Measurements from ENCODE around the gene ZFPM1. TPM values are rescaled to one million over a fixed set of nuclear protein-coding genes. Genes with fewer than 3 reads are reported as not detected.

ZFPM1 gene
- total RNA-seq, 1 donor from 2014 or later = 21.7 TPM

GRCh38 chr16:88412766-88413165 is 40.3 kb upstream of the ZFPM1 start:
- H3K9me3 Mint-ChIP-seq = no peaks in the 10 kb centered on the region
- H3K4me3 Mint-ChIP-seq = no peak overlapping the region
- H3K27ac Mint-ChIP-seq = no peak overlapping the region
- H3K27me3 Mint-ChIP-seq (ENCODE audit: insufficient read depth) = no peaks in the 10 kb centered on the region
- H3K4me1 Mint-ChIP-seq (ENCODE audit: low read depth) = peaks cover 3% of the 10 kb centered on the region
- no peaks in the 10 kb centered on the region for H3K36me3 Mint-ChIP-seq (ENCODE audit: low read depth)
- DNase-seq (ENCODE audit: low spot score) = no peak
- intact Hi-C loops (cut with micrococcal nuclease) = no loop called here

- no peaks in the 10 kb centered on the region for H3K9me3 Mint-ChIP-seq
- H3K4me1 Mint-ChIP-seq (ENCODE audit: low read depth) = no peaks in the 10 kb centered on the region
- intact Hi-C loops (cut with micrococcal nuclease) = no loop called here
Measured at GRCh38 chr16:88413231-88413630, 39.8 kb upstream of the ZFPM1 start.

GRCh38 chr16:88413631-88414030 is 39.4 kb upstream of the ZFPM1 start:
- Mint-ChIP-seq H3K36me3 (ENCODE audit: low read depth) (no peaks in the 10 kb centered on the region), H3K27me3 (ENCODE audit: insufficient read depth) (no peaks in the 10 kb centered on the region), H3K4me1 (ENCODE audit: low read depth) (no peaks in the 10 kb centered on the region), H3K4me3 (no peak overlapping the region), H3K9me3 (no peaks in the 10 kb centered on the region), H3K27ac (no peak overlapping the region)
- DNase-seq (ENCODE audit: low spot score) = no peak
- intact Hi-C loops (cut with micrococcal nuclease) = no loop called here

More at GRCh38 chr16:88413231-88413630, 39.8 kb upstream of the ZFPM1 start:
- Mint-ChIP-seq H3K4me3 (no peak overlapping the region), H3K36me3 (ENCODE audit: low read depth) (no peaks in the 10 kb centered on the region), H3K27ac (no peak overlapping the region), H3K27me3 (ENCODE audit: insufficient read depth) (no peaks in the 10 kb centered on the region)
- DNase-seq (ENCODE audit: low spot score) = no peak

- no peaks in the 10 kb centered on the region for H3K27me3 Mint-ChIP-seq (ENCODE audit: insufficient read depth)
- H3K27ac Mint-ChIP-seq = no peak overlapping the region
- no peaks in the 10 kb centered on the region for H3K9me3 Mint-ChIP-seq
- no peak for DNase-seq (ENCODE audit: low spot score)
- no peaks in the 10 kb centered on the region for H3K4me1 Mint-ChIP-seq (ENCODE audit: low read depth)
- intact Hi-C loops (cut with micrococcal nuclease) = no loop called here
- H3K36me3 Mint-ChIP-seq (ENCODE audit: low read depth) = no peaks in the 10 kb centered on the region
- H3K4me3 Mint-ChIP-seq = no peak overlapping the region
Measured at GRCh38 chr16:88414521-88415380, 38.3 kb upstream of the ZFPM1 start.

DNA sequence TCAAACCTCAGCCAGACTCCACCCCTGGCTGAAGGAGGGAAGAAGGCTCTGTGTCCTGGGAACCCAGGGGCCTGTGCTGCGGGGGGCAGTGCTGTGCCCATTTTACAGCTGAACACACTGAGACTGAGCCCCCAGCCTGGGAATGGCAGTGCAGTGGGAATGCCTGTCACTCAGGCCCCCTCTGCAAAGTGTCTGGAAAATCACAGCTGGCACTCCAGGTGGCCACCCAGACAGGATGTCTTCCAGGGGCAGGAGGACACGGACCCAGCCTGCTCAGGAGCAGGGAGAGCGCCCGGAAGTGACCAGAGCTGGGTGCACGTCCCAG is 37.7 kb upstream of the ZFPM1 start:
- no peaks in the 10 kb centered on the region for H3K27me3 Mint-ChIP-seq (ENCODE audit: insufficient read depth)

GRCh38 chr16:88415713-88416323 is 37.3 kb upstream of the ZFPM1 start:
- no peaks in the 10 kb centered on the region for H3K36me3 Mint-ChIP-seq (ENCODE audit: low read depth)
- no peak overlapping the region for H3K27ac Mint-ChIP-seq
- no peak for DNase-seq (ENCODE audit: low spot score)
- no peaks in the 10 kb centered on the region for H3K9me3 Mint-ChIP-seq
- no peaks in the 10 kb centered on the region for H3K27me3 Mint-ChIP-seq (ENCODE audit: insufficient read depth)
- no peak overlapping the region for H3K4me3 Mint-ChIP-seq
- intact Hi-C loops (cut with micrococcal nuclease) = no loop called here
- H3K4me1 Mint-ChIP-seq (ENCODE audit: low read depth) = no peaks in the 10 kb centered on the region

More for the DNA sequence above, 37.7 kb upstream of the ZFPM1 start:
- Mint-ChIP-seq H3K4me3 (no peak overlapping the region), H3K27ac (no peak overlapping the region), H3K9me3 (no peaks in the 10 kb centered on the region), H3K36me3 (ENCODE audit: low read depth) (no peaks in the 10 kb centered on the region), H3K4me1 (ENCODE audit: low read depth) (no peaks in the 10 kb centered on the region)
- intact Hi-C loops (cut with micrococcal nuclease) = no loop called here
- DNase-seq (ENCODE audit: low spot score) = no peak

GRCh38 chr16:88416686-88417085 is 36.4 kb upstream of the ZFPM1 start:
- no peak for DNase-seq (ENCODE audit: low spot score)
- no peaks in the 10 kb centered on the region for H3K36me3 Mint-ChIP-seq (ENCODE audit: low read depth)
- H3K4me3 Mint-ChIP-seq = no peak overlapping the region
- H3K4me1 Mint-ChIP-seq (ENCODE audit: low read depth) = no peaks in the 10 kb centered on the region
- intact Hi-C loops (cut with micrococcal nuclease) = no loop called here
- H3K27me3 Mint-ChIP-seq (ENCODE audit: insufficient read depth) = no peaks in the 10 kb centered on the region
- no peak overlapping the region for H3K27ac Mint-ChIP-seq
- H3K9me3 Mint-ChIP-seq = no peaks in the 10 kb centered on the region

DNA sequence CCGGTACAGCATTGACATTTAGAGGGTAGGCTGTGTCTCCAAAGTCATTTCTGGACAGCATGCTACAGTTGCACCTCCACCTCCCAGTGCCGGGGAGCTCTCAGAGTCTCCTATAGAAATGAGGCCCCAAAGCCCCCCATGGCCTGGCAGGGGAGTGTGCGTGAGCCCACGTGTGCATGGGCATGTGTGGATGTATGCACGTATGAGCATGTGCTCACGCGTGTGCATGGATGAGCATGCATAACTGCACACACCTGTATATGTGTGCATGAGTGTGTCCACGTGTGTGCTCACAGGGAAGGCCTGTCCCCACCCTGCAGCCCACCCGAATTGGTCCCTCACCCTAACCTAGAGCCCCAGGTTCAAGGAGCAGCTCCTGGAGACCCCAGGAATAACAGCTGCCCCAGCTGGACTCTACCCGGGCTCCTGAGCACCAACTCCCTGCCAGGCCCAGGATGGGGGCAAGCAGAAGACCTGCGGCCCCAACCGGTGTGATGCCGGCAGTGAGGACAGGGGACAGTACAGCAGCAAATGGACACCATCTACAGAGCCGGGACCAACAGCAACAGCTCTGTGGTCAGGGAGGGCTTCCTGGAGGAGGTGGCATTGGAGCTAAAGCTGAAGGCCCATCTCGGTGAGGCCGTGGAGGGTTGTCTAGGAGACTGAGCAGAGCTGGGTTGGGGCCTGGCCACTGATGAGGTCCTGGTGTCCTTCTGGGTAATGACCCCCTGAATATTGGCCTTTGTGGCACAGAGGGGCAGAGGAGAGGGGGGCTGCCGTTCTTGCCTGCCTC is 35.2 kb upstream of the ZFPM1 start:
- Mint-ChIP-seq H3K36me3 (ENCODE audit: low read depth) (no peaks in the 10 kb centered on the region), H3K27ac (no peak overlapping the region), H3K4me1 (ENCODE audit: low read depth) (no peaks in the 10 kb centered on the region), H3K9me3 (no peaks in the 10 kb centered on the region), H3K4me3 (no peak overlapping the region), H3K27me3 (ENCODE audit: insufficient read depth) (no peaks in the 10 kb centered on the region)
- intact Hi-C loops (cut with micrococcal nuclease) = no loop called here
- DNase-seq (ENCODE audit: low spot score) = no peak

GRCh38 chr16:88418869-88419268 is 34.2 kb upstream of the ZFPM1 start:
- H3K4me3 Mint-ChIP-seq = no peak overlapping the region
- no peak for DNase-seq (ENCODE audit: low spot score)
- intact Hi-C loops (cut with micrococcal nuclease) = no loop called here
- no peaks in the 10 kb centered on the region for H3K4me1 Mint-ChIP-seq (ENCODE audit: low read depth)
- no peaks in the 10 kb centered on the region for H3K27me3 Mint-ChIP-seq (ENCODE audit: insufficient read depth)
- no peaks in the 10 kb centered on the region for H3K9me3 Mint-ChIP-seq
- H3K36me3 Mint-ChIP-seq (ENCODE audit: low read depth) = no peaks in the 10 kb centered on the region
- H3K27ac Mint-ChIP-seq = no peak overlapping the region

- Mint-ChIP-seq H3K36me3 (ENCODE audit: low read depth) (no peaks in the 10 kb centered on the region), H3K27me3 (ENCODE audit: insufficient read depth) (peaks cover under 1% of the 10 kb centered on the region), H3K4me3 (no peak overlapping the region), H3K27ac (no peak overlapping the region), H3K9me3 (no peaks in the 10 kb centered on the region), H3K4me1 (ENCODE audit: low read depth) (no peaks in the 10 kb centered on the region)
- intact Hi-C loops (cut with micrococcal nuclease) = no loop called here
- no peak for DNase-seq (ENCODE audit: low spot score)
Measured at GRCh38 chr16:88419790-88420189, 33.3 kb upstream of the ZFPM1 start.

DNA sequence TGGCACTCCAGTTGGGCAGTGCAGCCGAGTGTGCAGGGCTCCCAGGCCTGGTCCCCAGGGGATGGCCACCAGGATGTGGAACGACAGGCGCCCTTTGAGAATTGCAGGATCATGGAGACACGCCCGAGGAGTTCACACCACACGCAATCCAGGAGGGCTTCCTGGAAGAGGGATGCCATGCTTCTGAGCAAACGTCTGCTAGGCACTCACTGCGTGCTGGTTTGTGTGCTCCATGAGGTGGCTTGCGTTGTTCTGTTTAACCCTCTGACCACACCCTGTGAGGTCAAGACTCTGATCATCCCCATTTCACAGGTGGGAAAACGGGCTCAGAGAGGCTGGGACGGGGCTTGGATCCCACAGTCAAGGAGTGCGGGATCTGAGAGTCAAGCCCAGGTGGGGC is 32.6 kb upstream of the ZFPM1 start:
- H3K4me3 Mint-ChIP-seq = no peak overlapping the region
- no peak for DNase-seq (ENCODE audit: low spot score)
- H3K27me3 Mint-ChIP-seq (ENCODE audit: insufficient read depth) = peaks cover 2% of the 10 kb centered on the region
- H3K4me1 Mint-ChIP-seq (ENCODE audit: low read depth) = no peaks in the 10 kb centered on the region
- intact Hi-C loops (cut with micrococcal nuclease) = no loop called here
- no peaks in the 10 kb centered on the region for H3K36me3 Mint-ChIP-seq (ENCODE audit: low read depth)
- H3K9me3 Mint-ChIP-seq = no peaks in the 10 kb centered on the region
- no peak overlapping the region for H3K27ac Mint-ChIP-seq

DNA sequence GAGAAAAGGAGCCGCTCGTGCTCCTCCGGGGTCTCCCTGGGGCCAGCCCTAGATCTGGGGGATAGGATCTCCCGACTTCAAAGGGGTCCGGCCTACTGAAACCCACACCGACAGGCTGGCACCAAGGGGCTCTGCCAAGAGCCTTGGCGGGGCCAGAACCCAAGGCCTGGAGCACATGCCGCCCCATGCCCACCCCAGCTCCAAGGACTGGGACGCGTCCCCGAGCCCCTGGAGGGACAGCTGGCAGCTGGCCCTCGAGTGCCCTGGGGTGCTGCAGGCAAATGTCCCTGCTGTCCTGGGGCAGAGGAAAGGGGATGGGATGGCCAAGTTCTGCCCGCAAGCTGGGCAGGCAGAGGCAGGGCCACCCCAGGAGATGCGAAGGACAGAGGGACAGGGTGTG is 31.8 kb upstream of the ZFPM1 start:
- no peak for DNase-seq (ENCODE audit: low spot score)
- intact Hi-C loops (cut with micrococcal nuclease) = no loop called here
- no peaks in the 10 kb centered on the region for H3K4me1 Mint-ChIP-seq (ENCODE audit: low read depth)
- H3K4me3 Mint-ChIP-seq = no peak overlapping the region
- H3K27me3 Mint-ChIP-seq (ENCODE audit: insufficient read depth) = peaks cover 2% of the 10 kb centered on the region
- H3K36me3 Mint-ChIP-seq (ENCODE audit: low read depth) = no peaks in the 10 kb centered on the region
- no peaks in the 10 kb centered on the region for H3K9me3 Mint-ChIP-seq
- H3K27ac Mint-ChIP-seq = no peak overlapping the region

- Mint-ChIP-seq H3K27me3 (ENCODE audit: insufficient read depth) (peaks cover 2% of the 10 kb centered on the region), H3K9me3 (no peaks in the 10 kb centered on the region), H3K4me1 (ENCODE audit: low read depth) (no peaks in the 10 kb centered on the region), H3K27ac (no peak overlapping the region), H3K36me3 (ENCODE audit: low read depth) (no peaks in the 10 kb centered on the region), H3K4me3 (no peak overlapping the region)
- intact Hi-C loops (cut with micrococcal nuclease) = no loop called here
- no peak for DNase-seq (ENCODE audit: low spot score)
Measured at GRCh38 chr16:88421871-88422433, 31.1 kb upstream of the ZFPM1 start.

Data from activated T-helper 1 cell treated with anti-CD3 and anti-CD28 coated beads, Interleukin-12 subunit alpha, Interleukin-12 subunit beta, Interleukin-2, Interleukin-4 antibody, amounts not matched to agents 30 ng/mL and 10 ng/mL and 1 ng/mL, durations not matched to agents 14 hours and 24 hours and 36 hours (primary cell).